WTC11 (cell line): ENCODE measurements around the gene CA7. TPM values are rescaled to one million over a fixed set of nuclear protein-coding genes. Genes with fewer than 3 reads are reported as not detected.

Experiments
- ATAC-seq: fragments of 200-7000 bp; cut with Tn5 transposase; 2 replicates; pipeline ENCODE4 v1.10.0; 2021; ENCODE audit warnings: mild to moderate bottlenecking, moderate library complexity
- CTCF ChIA-PET: fragments of 300-600 bp; sonication (Branson Sonifier 250); formaldehyde crosslinking; loops from one replicate; lab custom pipeline; 2021; ENCODE audit warnings: antibody characterized with exemption; lab: Charles Lee
- POLR2A ChIA-PET: fragments of 350-600 bp; sonication (Branson Sonifier 250); formaldehyde crosslinking; loops from one replicate; lab custom pipeline; 2021; ENCODE audit warnings: antibody characterized with exemption; lab: Charles Lee
- DNase-seq: peaks from one replicate; pipeline ENCODE4 v3.0.0; 2021; ENCODE audit warnings: low spot score
- H3K27ac Mint-ChIP-seq: 2 replicates; pipeline ENCODE4 v1.8.0; 2021; ENCODE audit warnings: mixed read lengths
- H3K27me3 Mint-ChIP-seq: 2 replicates; pipeline ENCODE4 v1.8.0; 2021; ENCODE audit warnings: low read depth, mild to moderate bottlenecking, moderate library complexity, mixed read lengths
- H3K36me3 Mint-ChIP-seq: 2 replicates; pipeline ENCODE4 v1.8.0; 2021; ENCODE audit warnings: mixed read lengths
- H3K4me1 Mint-ChIP-seq: 2 replicates; pipeline ENCODE4 v1.8.0; 2022; ENCODE audit warnings: mixed read lengths
- H3K4me3 Mint-ChIP-seq: 2 replicates; pipeline ENCODE4 v1.8.0; 2021; ENCODE audit warnings: mild to moderate bottlenecking, moderate library complexity, mixed read lengths
- H3K9me3 Mint-ChIP-seq: 2 replicates; pipeline ENCODE4 v1.8.0; 2021; ENCODE audit warnings: mixed read lengths
- FOXK1 ChIP-seq: sonication (generic); formaldehyde crosslinking; IDR thresholded peaks from 2 replicates; pipeline ENCODE4 v1.8.0; 2022; ENCODE audit warnings: mild to moderate bottlenecking, moderate library complexity, missing genetic modification reagents
- GABPB1 ChIP-seq: sonication (generic); formaldehyde crosslinking; IDR thresholded peaks from 2 replicates; pipeline ENCODE4 v1.8.1; 2023; ENCODE audit warnings: mild to moderate bottlenecking, missing genetic modification reagents
- HMGA2 ChIP-seq: fragments of 250-450 bp; sonication (Bioruptor Pico); IDR thresholded peaks from 2 replicates; pipeline ENCODE4 v1.4.0; 2021; ENCODE audit warnings: mild to moderate bottlenecking, moderate library complexity
- JAZF1 ChIP-seq: fragments of 250-450 bp; sonication (Bioruptor Pico); IDR thresholded peaks from 2 replicates; pipeline ENCODE4 v1.9.0; 2021; ENCODE audit warnings: moderate library complexity, mild to moderate bottlenecking, inconsistent platforms
- JUN ChIP-seq: sonication (generic); formaldehyde crosslinking; IDR thresholded peaks from 2 replicates; pipeline ENCODE4 v1.8.0; 2023; ENCODE audit warnings: mild to moderate bottlenecking, missing genetic modification reagents
- NR3C1 ChIP-seq: sonication (generic); formaldehyde crosslinking; conservative IDR thresholded peaks from 2 replicates; pipeline ENCODE4 v1.8.1; 2023; ENCODE audit warnings: low read depth, mild to moderate bottlenecking, missing genetic modification reagents
- PREB ChIP-seq: sonication (generic); formaldehyde crosslinking; IDR thresholded peaks from 2 replicates; pipeline ENCODE4 v1.8.1; 2022; ENCODE audit warnings: mild to moderate bottlenecking, missing genetic modification reagents, moderate library complexity, borderline replicate concordance
- SP1 ChIP-seq: sonication (generic); formaldehyde crosslinking; conservative IDR thresholded peaks from 2 replicates; pipeline ENCODE4 v1.8.1; 2022; ENCODE audit warnings: missing genetic modification reagents
- TCF7 ChIP-seq: sonication (generic); formaldehyde crosslinking; IDR thresholded peaks from 2 replicates; pipeline ENCODE4 v1.8.0; 2022; ENCODE audit warnings: mild to moderate bottlenecking, low read depth, missing genetic modification reagents, moderate library complexity
- TEAD1 ChIP-seq: sonication (generic); formaldehyde crosslinking; IDR thresholded peaks from 2 replicates; pipeline ENCODE4 v1.8.0; 2022; ENCODE audit warnings: mild to moderate bottlenecking, missing genetic modification reagents
- ZNF263 ChIP-seq: sonication (generic); formaldehyde crosslinking; IDR thresholded peaks from 2 replicates; pipeline ENCODE4 v1.8.1; 2022; ENCODE audit warnings: low read depth, mild to moderate bottlenecking, moderate library complexity, missing genetic modification reagents
- ZNF512 ChIP-seq: sonication (generic); formaldehyde crosslinking; IDR thresholded peaks from 2 replicates; pipeline ENCODE4 v1.8.1; 2022; ENCODE audit warnings: missing genetic modification reagents, borderline replicate concordance
- total RNA-seq: library from RNA; stranded (reverse); gene quantifications from 3 replicates; pipeline ENCODE4 v1.2.3, GENCODE V29; 2021
- TF ChIP-seq, protein P1 (sequence below): sonication (generic); formaldehyde crosslinking; conservative IDR thresholded peaks from 2 replicates; pipeline ENCODE4 v1.8.1; 2023; ENCODE audit warnings: mild to moderate bottlenecking, low read depth, missing genetic modification reagents, moderate library complexity
- TF ChIP-seq, protein P2 (sequence below): sonication (generic); formaldehyde crosslinking; IDR thresholded peaks from 2 replicates; pipeline ENCODE4 v1.8.1; 2022; ENCODE audit warnings: low read depth, mild to moderate bottlenecking, moderate library complexity, missing genetic modification reagents, borderline replicate concordance
- TF ChIP-seq, protein P3 (sequence below): sonication (generic); formaldehyde crosslinking; IDR thresholded peaks from 2 replicates; pipeline ENCODE4 v1.8.1; 2023; ENCODE audit warnings: mild to moderate bottlenecking, missing genetic modification reagents
- TF ChIP-seq, protein P4 (sequence below): sonication (generic); formaldehyde crosslinking; IDR thresholded peaks from 2 replicates; pipeline ENCODE4 v1.8.1; 2023; ENCODE audit warnings: mild to moderate bottlenecking, missing genetic modification reagents

The CA7 gene
- total RNA-seq, 1 experiment from 2014 or later = 1.6 TPM

- TF ChIP-seq SP1 (CRISPR knock-in tag) (peak; percentile 69), NR3C1 (no peak), TCF7 (no peak)
- TF ChIP-seq, all 79 proteins: peak for 32
These were observed 13.5 kb upstream of the CA7 start, which contains the start of gene NAE1 (continued) for GRCh38 chr16:66830422-66831404.

- POLR2A ChIA-PET = interaction anchor here (1.4 kb wide), 1 partner anchor 41 kb away, joined by 4 read pairs; no protein-coding TSS in a partner anchor
- H3K4me3 Mint-ChIP-seq = no peak overlapping the region
These were observed 12.0 kb upstream of the CA7 start for GRCh38 chr16:66832190-66832589.

DNA sequence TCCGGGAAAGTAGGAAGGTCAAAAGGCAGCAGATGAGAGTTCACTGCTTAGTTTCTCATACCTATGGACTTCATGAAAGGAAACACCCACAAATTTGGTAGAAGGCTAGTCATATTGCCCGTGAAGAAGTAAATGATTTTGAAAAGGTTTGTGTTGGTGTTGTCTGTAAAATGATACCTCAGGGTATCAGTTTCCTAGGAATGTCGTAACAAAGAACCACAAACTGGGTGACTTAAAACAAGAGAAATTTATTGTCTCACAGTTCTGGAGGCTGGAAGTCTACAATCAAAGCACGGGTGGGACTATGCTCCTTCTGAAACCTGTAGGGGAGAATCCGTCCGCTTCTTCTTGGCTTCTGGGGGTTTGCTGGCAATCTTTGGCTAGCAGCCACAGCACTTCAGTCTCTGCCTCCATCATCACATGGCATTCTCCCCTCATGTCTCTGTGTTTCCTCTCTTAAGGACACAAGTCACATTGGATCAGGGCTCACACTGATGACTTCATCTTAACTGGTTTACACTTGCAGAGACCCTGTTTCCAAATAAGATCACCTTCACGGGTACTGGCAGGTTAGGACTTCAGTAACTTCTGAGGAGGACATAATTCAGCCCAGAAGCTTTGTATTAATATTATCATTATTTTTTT, 11.4 kb upstream of the CA7 start:
- no peak for DNase-seq
- H3K9me3 Mint-ChIP-seq = no peaks in the 10 kb centered on the region
- peaks cover 24% of the 10 kb centered on the region for H3K27me3 Mint-ChIP-seq
- ATAC-seq = no peak
- H3K27ac Mint-ChIP-seq = no peak overlapping the region
- no peak overlapping the region for H3K4me3 Mint-ChIP-seq
- peaks cover 4% of the 10 kb centered on the region for H3K36me3 Mint-ChIP-seq
- peaks cover 17% of the 10 kb centered on the region for H3K4me1 Mint-ChIP-seq
- ChIA-PET CTCF (interaction anchor here (4.7 kb wide), 1 partner anchor 35 kb away, joined by 100 read pairs; no protein-coding TSS in a partner anchor), POLR2A (no interaction called here)
- no peak for TF ChIP-seq HMGA2
- TF ChIP-seq, protein P1, sequence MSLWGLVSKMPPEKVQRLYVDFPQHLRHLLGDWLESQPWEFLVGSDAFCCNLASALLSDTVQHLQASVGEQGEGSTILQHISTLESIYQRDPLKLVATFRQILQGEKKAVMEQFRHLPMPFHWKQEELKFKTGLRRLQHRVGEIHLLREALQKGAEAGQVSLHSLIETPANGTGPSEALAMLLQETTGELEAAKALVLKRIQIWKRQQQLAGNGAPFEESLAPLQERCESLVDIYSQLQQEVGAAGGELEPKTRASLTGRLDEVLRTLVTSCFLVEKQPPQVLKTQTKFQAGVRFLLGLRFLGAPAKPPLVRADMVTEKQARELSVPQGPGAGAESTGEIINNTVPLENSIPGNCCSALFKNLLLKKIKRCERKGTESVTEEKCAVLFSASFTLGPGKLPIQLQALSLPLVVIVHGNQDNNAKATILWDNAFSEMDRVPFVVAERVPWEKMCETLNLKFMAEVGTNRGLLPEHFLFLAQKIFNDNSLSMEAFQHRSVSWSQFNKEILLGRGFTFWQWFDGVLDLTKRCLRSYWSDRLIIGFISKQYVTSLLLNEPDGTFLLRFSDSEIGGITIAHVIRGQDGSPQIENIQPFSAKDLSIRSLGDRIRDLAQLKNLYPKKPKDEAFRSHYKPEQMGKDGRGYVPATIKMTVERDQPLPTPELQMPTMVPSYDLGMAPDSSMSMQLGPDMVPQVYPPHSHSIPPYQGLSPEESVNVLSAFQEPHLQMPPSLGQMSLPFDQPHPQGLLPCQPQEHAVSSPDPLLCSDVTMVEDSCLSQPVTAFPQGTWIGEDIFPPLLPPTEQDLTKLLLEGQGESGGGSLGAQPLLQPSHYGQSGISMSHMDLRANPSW (CRISPR knock-in tag) = no peak
- TF ChIP-seq, protein P2, sequence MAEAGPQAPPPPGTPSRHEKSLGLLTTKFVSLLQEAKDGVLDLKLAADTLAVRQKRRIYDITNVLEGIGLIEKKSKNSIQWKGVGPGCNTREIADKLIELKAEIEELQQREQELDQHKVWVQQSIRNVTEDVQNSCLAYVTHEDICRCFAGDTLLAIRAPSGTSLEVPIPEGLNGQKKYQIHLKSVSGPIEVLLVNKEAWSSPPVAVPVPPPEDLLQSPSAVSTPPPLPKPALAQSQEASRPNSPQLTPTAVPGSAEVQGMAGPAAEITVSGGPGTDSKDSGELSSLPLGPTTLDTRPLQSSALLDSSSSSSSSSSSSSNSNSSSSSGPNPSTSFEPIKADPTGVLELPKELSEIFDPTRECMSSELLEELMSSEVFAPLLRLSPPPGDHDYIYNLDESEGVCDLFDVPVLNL (CRISPR knock-in tag) = no peak
- TF ChIP-seq ZNF263 (CRISPR knock-in tag) = no peak
- TF ChIP-seq, protein P3, sequence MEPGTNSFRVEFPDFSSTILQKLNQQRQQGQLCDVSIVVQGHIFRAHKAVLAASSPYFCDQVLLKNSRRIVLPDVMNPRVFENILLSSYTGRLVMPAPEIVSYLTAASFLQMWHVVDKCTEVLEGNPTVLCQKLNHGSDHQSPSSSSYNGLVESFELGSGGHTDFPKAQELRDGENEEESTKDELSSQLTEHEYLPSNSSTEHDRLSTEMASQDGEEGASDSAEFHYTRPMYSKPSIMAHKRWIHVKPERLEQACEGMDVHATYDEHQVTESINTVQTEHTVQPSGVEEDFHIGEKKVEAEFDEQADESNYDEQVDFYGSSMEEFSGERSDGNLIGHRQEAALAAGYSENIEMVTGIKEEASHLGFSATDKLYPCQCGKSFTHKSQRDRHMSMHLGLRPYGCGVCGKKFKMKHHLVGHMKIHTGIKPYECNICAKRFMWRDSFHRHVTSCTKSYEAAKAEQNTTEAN (CRISPR knock-in tag) = no peak
- TF ChIP-seq GABPB1 = no peak
- TF ChIP-seq, protein P4, sequence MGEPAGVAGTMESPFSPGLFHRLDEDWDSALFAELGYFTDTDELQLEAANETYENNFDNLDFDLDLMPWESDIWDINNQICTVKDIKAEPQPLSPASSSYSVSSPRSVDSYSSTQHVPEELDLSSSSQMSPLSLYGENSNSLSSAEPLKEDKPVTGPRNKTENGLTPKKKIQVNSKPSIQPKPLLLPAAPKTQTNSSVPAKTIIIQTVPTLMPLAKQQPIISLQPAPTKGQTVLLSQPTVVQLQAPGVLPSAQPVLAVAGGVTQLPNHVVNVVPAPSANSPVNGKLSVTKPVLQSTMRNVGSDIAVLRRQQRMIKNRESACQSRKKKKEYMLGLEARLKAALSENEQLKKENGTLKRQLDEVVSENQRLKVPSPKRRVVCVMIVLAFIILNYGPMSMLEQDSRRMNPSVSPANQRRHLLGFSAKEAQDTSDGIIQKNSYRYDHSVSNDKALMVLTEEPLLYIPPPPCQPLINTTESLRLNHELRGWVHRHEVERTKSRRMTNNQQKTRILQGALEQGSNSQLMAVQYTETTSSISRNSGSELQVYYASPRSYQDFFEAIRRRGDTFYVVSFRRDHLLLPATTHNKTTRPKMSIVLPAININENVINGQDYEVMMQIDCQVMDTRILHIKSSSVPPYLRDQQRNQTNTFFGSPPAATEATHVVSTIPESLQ (CRISPR knock-in tag) = no peak
- no peak for TF ChIP-seq JUN (CRISPR knock-in tag)
- no peak for TF ChIP-seq TEAD1
- TF ChIP-seq ZNF512 (CRISPR knock-in tag) = no peak
- no peak for TF ChIP-seq FOXK1 (CRISPR knock-in tag)
- no peak for TF ChIP-seq PREB (CRISPR knock-in tag)

More at GRCh38 chr16:66832190-66832589, 12.0 kb upstream of the CA7 start:
- Mint-ChIP-seq H3K36me3 (peaks cover 7% of the 10 kb centered on the region), H3K27me3 (peaks cover 19% of the 10 kb centered on the region), H3K4me1 (peaks cover 20% of the 10 kb centered on the region), H3K9me3 (no peaks in the 10 kb centered on the region), H3K27ac (no peak overlapping the region)
- TF ChIP-seq ZNF512 (CRISPR knock-in tag) (no peak), JAZF1 (CRISPR knock-in tag) (no peak)
- no peak for DNase-seq
- ATAC-seq = no peak
- CTCF ChIA-PET = interaction anchor here (0.6 to 4.7 kb wide), 4 partner anchors 12 to 186 kb away, joined by 3 to 100 read pairs (median 75); partner anchors contain the start of gene CA7
